Measurements from ENCODE around the gene C15orf39.

- TF ChIP-seq GATA3 (IDR thresholded peaks at IDR 0.05; ENCODE audit: low read depth, low read length) (no peak), GATA2 (IDR thresholded peaks at IDR 0.05; ENCODE audit: low read depth, low read length) (no peak)
These were observed 34.4 kb downstream of the C15orf39 start for GRCh38 chr15:75235760-75236729.
